Stimulated activated naive CD8-positive, alpha-beta T cell treated with anti-CD3 and anti-CD28 coated beads, Interleukin-15, Interleukin-2, amounts not matched to agents 100 ng/mL and 50 ng/mL, for 24 hours (primary cell): ENCODE measurements around the gene FAM89A.
"Not testable (repeated sequence)": the region's sequence is repeated elsewhere in the genome, so short reads cannot be mapped to it uniquely, and the experiment has no call there.

ENCODE experiments used
- H3K27ac Mint-ChIP-seq: one replicate; pipeline ENCODE4 v1.8.0; 2021; ENCODE audit warnings: mild to moderate bottlenecking, mixed read lengths
- H3K27me3 Mint-ChIP-seq: one replicate; pipeline ENCODE4 v1.8.0; 2021; ENCODE audit warnings: mixed read lengths
- H3K36me3 Mint-ChIP-seq: one replicate; pipeline ENCODE4 v1.8.0; 2021; ENCODE audit warnings: low read depth, mixed read lengths
- H3K4me1 Mint-ChIP-seq: one replicate; pipeline ENCODE4 v1.8.0; 2021; ENCODE audit warnings: low read depth, mixed read lengths
- H3K4me3 Mint-ChIP-seq: one replicate; pipeline ENCODE4 v1.8.0; 2021; ENCODE audit warnings: mild to moderate bottlenecking, mixed read lengths
- H3K9me3 Mint-ChIP-seq: one replicate; pipeline ENCODE4 v1.8.0; 2021; ENCODE audit warnings: mixed read lengths

FAM89A gene

GRCh38 chr1:231007535-231007934, 32.5 kb downstream of the FAM89A start:
- Mint-ChIP-seq H3K36me3 (peaks cover 31% of the 10 kb centered on the region), H3K9me3 (peaks cover 23% of the 10 kb centered on the region)
- H3K27ac Mint-ChIP-seq, H3K27me3 Mint-ChIP-seq, H3K4me3 Mint-ChIP-seq, H3K4me1 Mint-ChIP-seq: not testable (repeated sequence)

DNA sequence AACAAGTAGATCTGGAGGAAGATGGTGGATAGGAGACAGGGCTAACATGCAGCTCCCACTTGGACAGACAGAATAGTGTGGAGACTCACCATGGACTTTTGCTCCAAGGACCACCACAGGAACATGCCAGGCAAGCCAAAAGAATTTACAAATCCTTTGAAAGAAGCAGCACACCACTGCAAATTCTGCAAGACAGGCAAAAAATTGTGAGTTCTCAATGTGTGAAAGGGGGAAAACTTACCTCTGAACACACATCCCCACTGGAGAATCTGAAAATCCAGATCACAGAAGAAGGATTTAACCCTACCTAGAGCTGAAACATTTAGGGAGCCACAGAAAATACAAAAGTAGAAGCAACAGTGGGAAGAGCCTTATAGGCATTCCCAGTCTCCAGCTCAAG, 38.2 kb downstream of the FAM89A start:
- H3K9me3 Mint-ChIP-seq = peaks cover 23% of the 10 kb centered on the region
- no peaks in the 10 kb centered on the region for H3K4me1 Mint-ChIP-seq
- H3K4me3 Mint-ChIP-seq = no peak overlapping the region
- no peaks in the 10 kb centered on the region for H3K27me3 Mint-ChIP-seq
- no peak overlapping the region for H3K27ac Mint-ChIP-seq
- H3K36me3 Mint-ChIP-seq = peaks cover 40% of the 10 kb centered on the region

GRCh38 chr1:231000639-231001038, 39.4 kb downstream of the FAM89A start:
- H3K4me3 Mint-ChIP-seq = no peak overlapping the region
- no peaks in the 10 kb centered on the region for H3K27me3 Mint-ChIP-seq
- H3K9me3 Mint-ChIP-seq = peaks cover 20% of the 10 kb centered on the region
- H3K27ac Mint-ChIP-seq = no peak overlapping the region
- peaks cover 39% of the 10 kb centered on the region for H3K36me3 Mint-ChIP-seq
- H3K4me1 Mint-ChIP-seq = no peaks in the 10 kb centered on the region

- no peaks in the 10 kb centered on the region for H3K27me3 Mint-ChIP-seq
- peaks cover 16% of the 10 kb centered on the region for H3K9me3 Mint-ChIP-seq
- no peak overlapping the region for H3K4me3 Mint-ChIP-seq
- H3K27ac Mint-ChIP-seq = no peak overlapping the region
- H3K36me3 Mint-ChIP-seq = peaks cover 41% of the 10 kb centered on the region
- no peaks in the 10 kb centered on the region for H3K4me1 Mint-ChIP-seq
These were observed 39.9 kb downstream of the FAM89A start for GRCh38 chr1:231000201-231000600.

DNA sequence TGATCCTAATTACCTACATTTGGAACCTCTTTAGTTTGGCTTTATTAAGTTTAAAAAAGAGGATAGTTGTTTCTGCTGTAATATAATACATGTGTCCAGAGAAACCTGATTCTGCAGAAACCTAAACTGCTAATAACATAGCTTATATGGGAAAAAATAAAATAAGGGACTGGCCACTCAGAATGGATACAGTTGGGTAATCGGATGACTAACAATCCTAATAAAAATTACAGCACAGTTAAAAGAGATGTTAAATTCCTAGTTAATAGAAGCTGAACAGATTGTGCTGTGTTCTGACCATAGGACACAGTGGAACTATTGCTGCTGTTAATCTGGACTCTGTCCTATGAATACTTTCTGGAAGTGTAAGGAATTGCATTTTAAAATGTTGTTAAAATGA, 45.2 kb downstream of the FAM89A start:
- no peaks in the 10 kb centered on the region for H3K9me3 Mint-ChIP-seq
- peaks cover 35% of the 10 kb centered on the region for H3K36me3 Mint-ChIP-seq
- no peak overlapping the region for H3K27ac Mint-ChIP-seq
- H3K4me1 Mint-ChIP-seq = no peaks in the 10 kb centered on the region
- no peaks in the 10 kb centered on the region for H3K27me3 Mint-ChIP-seq
- no peak overlapping the region for H3K4me3 Mint-ChIP-seq

GRCh38 chr1:230992100-230992774, 47.8 kb downstream of the FAM89A start:
- no peak overlapping the region for H3K27ac Mint-ChIP-seq
- peaks cover 41% of the 10 kb centered on the region for H3K36me3 Mint-ChIP-seq
- no peaks in the 10 kb centered on the region for H3K4me1 Mint-ChIP-seq
- no peaks in the 10 kb centered on the region for H3K9me3 Mint-ChIP-seq
- H3K4me3 Mint-ChIP-seq = no peak overlapping the region
- no peaks in the 10 kb centered on the region for H3K27me3 Mint-ChIP-seq

DNA sequence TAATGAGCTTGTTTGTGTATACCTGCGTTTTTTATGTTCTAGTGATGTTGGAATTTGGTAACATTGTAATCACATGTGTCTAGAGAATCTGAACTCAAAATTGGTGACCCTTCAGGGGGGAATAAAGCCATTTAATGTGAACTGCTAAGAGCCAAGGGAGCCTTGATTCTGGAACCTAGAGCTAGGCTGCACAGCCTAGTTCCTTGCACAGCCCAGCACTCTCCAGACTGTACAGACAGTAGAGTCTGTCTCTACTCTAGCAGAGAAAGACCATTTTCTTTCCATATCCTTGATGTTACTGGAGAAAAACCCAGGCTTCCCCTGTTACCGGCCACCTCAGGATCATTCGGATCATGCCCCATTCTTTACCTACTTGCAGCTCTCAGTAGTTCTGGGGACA, 52.6 kb downstream of the FAM89A start:
- Mint-ChIP-seq H3K27me3 (no peaks in the 10 kb centered on the region), H3K36me3 (peaks cover 51% of the 10 kb centered on the region), H3K27ac (no peak overlapping the region), H3K4me3 (no peak overlapping the region), H3K4me1 (peaks cover 12% of the 10 kb centered on the region), H3K9me3 (no peaks in the 10 kb centered on the region)

DNA sequence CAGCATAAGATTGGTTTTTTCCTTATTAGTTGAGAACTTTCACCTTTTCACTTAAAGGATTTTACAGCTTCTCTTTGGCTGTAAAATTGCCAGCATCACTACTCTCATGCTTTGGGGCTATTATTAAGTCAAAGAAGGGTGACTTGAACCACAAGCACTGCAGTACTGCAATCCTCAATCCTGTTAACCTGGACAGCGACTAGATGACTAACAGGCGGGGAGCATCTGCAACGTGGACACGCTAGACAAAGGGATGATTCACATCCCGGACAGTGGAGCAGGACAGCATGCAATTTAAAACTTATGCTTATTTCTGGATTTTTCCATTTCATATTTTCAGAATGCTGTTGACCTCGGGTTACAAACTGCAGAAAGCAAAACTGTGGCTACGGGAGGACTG, 53.1 kb downstream of the FAM89A start:
- no peaks in the 10 kb centered on the region for H3K27me3 Mint-ChIP-seq

GRCh38 chr1:230985711-230986110, 54.3 kb downstream of the FAM89A start:
- peaks cover 37% of the 10 kb centered on the region for H3K36me3 Mint-ChIP-seq
- H3K27me3 Mint-ChIP-seq = no peaks in the 10 kb centered on the region
- no peaks in the 10 kb centered on the region for H3K9me3 Mint-ChIP-seq
- H3K27ac Mint-ChIP-seq = no peak overlapping the region
- peaks cover 12% of the 10 kb centered on the region for H3K4me1 Mint-ChIP-seq
- no peak overlapping the region for H3K4me3 Mint-ChIP-seq

More for the DNA sequence above, 53.1 kb downstream of the FAM89A start:
- peaks cover 47% of the 10 kb centered on the region for H3K36me3 Mint-ChIP-seq
- H3K4me3 Mint-ChIP-seq = no peak overlapping the region
- H3K27ac Mint-ChIP-seq = no peak overlapping the region
- H3K4me1 Mint-ChIP-seq = peaks cover 12% of the 10 kb centered on the region
- H3K9me3 Mint-ChIP-seq = no peaks in the 10 kb centered on the region

- H3K27me3 Mint-ChIP-seq, H3K27ac Mint-ChIP-seq, H3K4me3 Mint-ChIP-seq, H3K9me3 Mint-ChIP-seq: not testable (repeated sequence)
- H3K36me3 Mint-ChIP-seq = peaks cover 33% of the 10 kb centered on the region
- H3K4me1 Mint-ChIP-seq = peaks cover 12% of the 10 kb centered on the region
These were observed 55.2 kb downstream of the FAM89A start for GRCh38 chr1:230984622-230985515.

- Mint-ChIP-seq H3K4me1 (peaks cover 12% of the 10 kb centered on the region), H3K9me3 (no peaks in the 10 kb centered on the region), H3K4me3 (no peak overlapping the region), H3K27me3 (no peaks in the 10 kb centered on the region), H3K36me3 (peaks cover 30% of the 10 kb centered on the region), H3K27ac (peak overlapping the region; percentile 6)
These were observed 56.2 kb downstream of the FAM89A start for GRCh38 chr1:230983811-230984210.

DNA sequence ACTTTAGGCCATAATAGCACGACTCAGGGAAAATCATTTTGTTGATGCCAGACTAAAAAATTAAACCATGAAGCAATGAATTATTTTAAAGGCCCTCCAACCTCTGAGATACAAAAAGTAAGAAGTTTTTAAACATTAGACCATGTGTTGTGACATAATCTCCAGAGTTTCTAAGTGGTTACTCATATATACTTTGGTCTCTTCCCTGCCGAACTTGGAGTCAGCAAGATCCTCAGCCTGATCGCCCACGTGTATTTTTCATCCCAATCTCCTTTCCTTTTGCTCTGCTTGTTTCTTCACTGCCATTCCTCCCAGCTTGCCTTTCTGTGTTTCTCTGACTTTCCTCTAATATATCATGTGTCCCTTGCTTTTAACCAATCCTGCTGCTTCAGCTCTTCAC, 57.4 kb downstream of the FAM89A start:
- Mint-ChIP-seq H3K9me3 (no peaks in the 10 kb centered on the region), H3K36me3 (peaks cover 26% of the 10 kb centered on the region), H3K27me3 (no peaks in the 10 kb centered on the region), H3K27ac (no peak overlapping the region), H3K4me3 (no peak overlapping the region), H3K4me1 (peaks cover 12% of the 10 kb centered on the region)

DNA sequence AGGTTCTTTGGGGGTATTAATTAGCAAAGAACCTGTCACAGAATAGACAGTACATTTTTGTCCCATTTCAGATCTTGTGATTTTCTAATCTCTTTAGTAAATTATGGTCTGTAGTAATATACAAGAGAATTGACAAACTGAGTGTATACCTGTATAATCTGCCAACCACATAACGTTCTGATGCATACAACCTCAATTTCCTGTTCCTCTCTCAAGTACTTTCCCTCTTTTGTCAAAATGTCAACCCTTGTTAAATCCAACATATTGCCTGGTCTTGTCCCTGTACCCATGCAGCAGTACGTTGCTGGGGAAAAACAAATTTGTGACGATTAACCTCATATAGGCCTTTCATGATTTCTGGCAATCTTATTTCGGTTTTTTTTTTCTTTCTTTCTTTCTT, 60.1 kb downstream of the FAM89A start:
- peaks cover 26% of the 10 kb centered on the region for H3K4me1 Mint-ChIP-seq
- no peaks in the 10 kb centered on the region for H3K27me3 Mint-ChIP-seq
- peak overlapping the region; percentile 94 for H3K27ac Mint-ChIP-seq
- H3K9me3 Mint-ChIP-seq = no peaks in the 10 kb centered on the region
- no peak overlapping the region for H3K4me3 Mint-ChIP-seq
- peaks cover 15% of the 10 kb centered on the region for H3K36me3 Mint-ChIP-seq

GRCh38 chr1:230979389-230979716, 60.7 kb downstream of the FAM89A start:
- H3K4me3 Mint-ChIP-seq = no peak overlapping the region
- H3K4me1 Mint-ChIP-seq = peaks cover 30% of the 10 kb centered on the region
- peaks cover 14% of the 10 kb centered on the region for H3K36me3 Mint-ChIP-seq
- no peaks in the 10 kb centered on the region for H3K9me3 Mint-ChIP-seq
- H3K27ac Mint-ChIP-seq = peak overlapping the region; percentile 94
- H3K27me3 Mint-ChIP-seq = no peaks in the 10 kb centered on the region

- Mint-ChIP-seq H3K4me1 (peaks cover 31% of the 10 kb centered on the region), H3K27me3 (no peaks in the 10 kb centered on the region), H3K36me3 (peaks cover 16% of the 10 kb centered on the region), H3K4me3 (peak within 1 kb of the TSS; percentile 88), H3K27ac (peak within 1 kb of the TSS; percentile 94), H3K9me3 (no peaks in the 10 kb centered on the region)
These were observed 61.3 kb downstream of the FAM89A start, which contains the start of the genes ARV1 and TTC13 for GRCh38 chr1:230978491-230979388. ARV1 (plus strand) TSS chr1:230979094; CDS start chr1:230979106, 12 bp downstream. TTC13 (minus strand) TSS chr1:230978861; CDS start chr1:230978830, 31 bp downstream.
